Tibial nerve (tissue), 4 donors: Measurements from ENCODE around the gene ALAS1.

Experiments used
- EP300 ChIP-seq, 2 donors: sonication (generic); formaldehyde crosslinking; IDR thresholded peaks; one replicate each; pipeline ENCODE4 v1.6.1; 2017; ENCODE audit warnings: antibody characterized with exemption in 2 of 2, mild to moderate bottlenecking in 1 of 2
- TF ChIP-seq, protein P1 (sequence below), 5 experiments: fragments of 200-600 bp in 3 of 5; fragments of 450-650 bp in 2 of 5; sonication (generic) in 3 of 5; IDR thresholded peaks; one replicate each; pipeline ENCODE4 v1.5.1; 2016 to 2019; ENCODE audit warnings: antibody characterized with exemption in 5 of 5, mild to moderate bottlenecking in 3 of 5, moderate library complexity in 2 of 5

DNA sequence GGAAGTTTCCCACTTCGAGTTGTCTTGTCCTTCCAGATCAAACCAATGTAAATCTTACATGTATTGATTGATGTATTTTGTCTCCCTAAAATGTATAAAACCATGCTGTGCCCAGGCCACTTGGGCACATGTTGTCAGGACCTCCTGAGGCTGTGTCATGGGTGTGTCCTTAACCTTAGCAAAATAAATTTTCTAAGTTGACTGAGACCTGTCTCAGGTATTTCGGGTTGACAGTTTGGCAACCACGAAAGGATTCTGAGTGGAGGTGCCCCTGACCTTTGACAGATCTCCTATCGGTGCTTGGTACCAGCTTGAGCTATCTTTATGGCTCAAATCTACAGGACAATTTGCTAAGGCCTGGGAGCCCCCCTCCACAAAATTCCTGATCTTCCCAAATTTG lies 42.0 kb upstream of the ALAS1 start:
- TF ChIP-seq, protein P1, sequence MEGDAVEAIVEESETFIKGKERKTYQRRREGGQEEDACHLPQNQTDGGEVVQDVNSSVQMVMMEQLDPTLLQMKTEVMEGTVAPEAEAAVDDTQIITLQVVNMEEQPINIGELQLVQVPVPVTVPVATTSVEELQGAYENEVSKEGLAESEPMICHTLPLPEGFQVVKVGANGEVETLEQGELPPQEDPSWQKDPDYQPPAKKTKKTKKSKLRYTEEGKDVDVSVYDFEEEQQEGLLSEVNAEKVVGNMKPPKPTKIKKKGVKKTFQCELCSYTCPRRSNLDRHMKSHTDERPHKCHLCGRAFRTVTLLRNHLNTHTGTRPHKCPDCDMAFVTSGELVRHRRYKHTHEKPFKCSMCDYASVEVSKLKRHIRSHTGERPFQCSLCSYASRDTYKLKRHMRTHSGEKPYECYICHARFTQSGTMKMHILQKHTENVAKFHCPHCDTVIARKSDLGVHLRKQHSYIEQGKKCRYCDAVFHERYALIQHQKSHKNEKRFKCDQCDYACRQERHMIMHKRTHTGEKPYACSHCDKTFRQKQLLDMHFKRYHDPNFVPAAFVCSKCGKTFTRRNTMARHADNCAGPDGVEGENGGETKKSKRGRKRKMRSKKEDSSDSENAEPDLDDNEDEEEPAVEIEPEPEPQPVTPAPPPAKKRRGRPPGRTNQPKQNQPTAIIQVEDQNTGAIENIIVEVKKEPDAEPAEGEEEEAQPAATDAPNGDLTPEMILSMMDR (IDR thresholded peaks at IDR 0.05): no peak
- TF ChIP-seq EP300 (IDR thresholded peaks at IDR 0.05): no peak
